GM12891 (cell line): Measurements from ENCODE around the gene PHOSPHO2.

Experiments
- PAX5 ChIP-seq: IDR thresholded peaks from 2 replicates; pipeline ENCODE4 v1.6.1; 2011; ENCODE audit warnings: low read length, moderate library complexity, mild to moderate bottlenecking; ENCODE audit not compliant: insufficient read depth, severe bottlenecking
- POLR2A ChIP-seq: IDR thresholded peaks from 2 replicates; pipeline ENCODE4 v1.6.1; 2011; ENCODE audit warnings: low read depth, low read length, control low read depth
- POLR2AphosphoS5 ChIP-seq: IDR thresholded peaks from 2 replicates; pipeline ENCODE4 v1.6.1; 2011; ENCODE audit warnings: low read depth, low read length, control low read depth
- POU2F2 ChIP-seq: IDR thresholded peaks from 2 replicates; pipeline ENCODE4 v1.6.1; 2011; ENCODE audit warnings: low read depth, mild to moderate bottlenecking, control low read depth, low read length, moderate library complexity

- TF ChIP-seq POLR2A (no peak), POLR2AphosphoS5 (no peak), POU2F2 (no peak), PAX5 (no peak)
Observed at GRCh38 chr2:169672406-169672805, 21.9 kb upstream of the PHOSPHO2 start.
